ENCODE results near the gene ATP10B.

GRCh38 chr5:160556846-160557245, 295.2 kb downstream of the ATP10B start:
- TF ChIP-seq, protein P1, sequence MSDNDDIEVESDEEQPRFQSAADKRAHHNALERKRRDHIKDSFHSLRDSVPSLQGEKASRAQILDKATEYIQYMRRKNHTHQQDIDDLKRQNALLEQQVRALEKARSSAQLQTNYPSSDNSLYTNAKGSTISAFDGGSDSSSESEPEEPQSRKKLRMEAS (CRISPR knock-in tag; IDR thresholded peaks at IDR 0.05): no peak
- no peak for TF ChIP-seq SP1 (CRISPR knock-in tag; conservative IDR thresholded peaks at IDR 0.05)
- TF ChIP-seq TCF7 (CRISPR knock-in tag; IDR thresholded peaks at IDR 0.05; ENCODE audit: low read depth): no peak

Data from WTC11 (cell line).